GM21529 (cell line): ENCODE results near the gene KDM2B.

Experiments
- ATAC-seq: cut with Tn5 transposase; IDR thresholded peaks from one replicate; pipeline ENCODE4 v1.9.1; 2021; ENCODE audit not compliant: unreplicated experiment

KDM2B gene

DNA sequence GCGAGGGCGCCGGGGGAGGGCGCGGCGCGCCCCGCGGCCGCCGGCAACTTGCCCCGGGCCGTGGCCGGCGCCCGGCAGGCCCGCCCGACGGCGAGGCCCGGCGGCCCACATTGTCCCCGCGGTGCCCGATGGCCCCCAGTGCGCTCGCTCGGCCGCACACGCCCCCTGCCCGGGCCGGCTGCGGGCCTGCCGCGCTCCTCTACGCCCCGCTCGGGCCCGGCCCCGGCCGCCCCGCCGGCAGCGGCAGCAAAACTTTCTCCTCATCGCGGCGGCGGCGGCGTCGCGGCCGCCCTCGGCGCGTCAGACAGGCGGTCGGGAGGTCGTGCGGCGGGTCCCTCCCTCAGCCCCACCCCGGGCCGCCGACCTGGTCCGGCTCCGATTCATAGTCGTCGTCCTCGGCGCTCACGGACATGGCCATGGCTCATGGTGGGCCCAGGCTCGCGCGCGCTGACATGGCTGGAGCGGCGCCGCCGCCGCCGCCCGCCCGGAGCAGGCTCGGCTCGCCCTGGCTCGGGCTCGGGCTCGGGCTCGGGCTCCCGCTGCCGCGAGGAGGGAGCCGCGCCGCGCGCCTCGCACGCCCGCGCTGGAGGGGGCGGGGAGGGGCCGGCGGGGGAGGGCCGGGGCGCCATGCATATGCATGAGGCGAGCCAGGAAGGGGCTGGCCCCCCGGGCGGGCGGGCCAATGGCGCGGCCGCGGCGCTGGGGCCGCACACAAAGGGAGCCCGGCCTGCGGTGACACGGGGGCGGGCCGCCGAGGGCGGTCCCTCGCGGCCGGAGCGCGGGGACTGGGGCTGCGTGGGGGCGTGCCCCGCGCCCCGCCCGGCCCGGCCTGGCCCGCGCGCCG, 113.8 kb downstream of the KDM2B start:
- peak; percentile 90 for ATAC-seq

DNA sequence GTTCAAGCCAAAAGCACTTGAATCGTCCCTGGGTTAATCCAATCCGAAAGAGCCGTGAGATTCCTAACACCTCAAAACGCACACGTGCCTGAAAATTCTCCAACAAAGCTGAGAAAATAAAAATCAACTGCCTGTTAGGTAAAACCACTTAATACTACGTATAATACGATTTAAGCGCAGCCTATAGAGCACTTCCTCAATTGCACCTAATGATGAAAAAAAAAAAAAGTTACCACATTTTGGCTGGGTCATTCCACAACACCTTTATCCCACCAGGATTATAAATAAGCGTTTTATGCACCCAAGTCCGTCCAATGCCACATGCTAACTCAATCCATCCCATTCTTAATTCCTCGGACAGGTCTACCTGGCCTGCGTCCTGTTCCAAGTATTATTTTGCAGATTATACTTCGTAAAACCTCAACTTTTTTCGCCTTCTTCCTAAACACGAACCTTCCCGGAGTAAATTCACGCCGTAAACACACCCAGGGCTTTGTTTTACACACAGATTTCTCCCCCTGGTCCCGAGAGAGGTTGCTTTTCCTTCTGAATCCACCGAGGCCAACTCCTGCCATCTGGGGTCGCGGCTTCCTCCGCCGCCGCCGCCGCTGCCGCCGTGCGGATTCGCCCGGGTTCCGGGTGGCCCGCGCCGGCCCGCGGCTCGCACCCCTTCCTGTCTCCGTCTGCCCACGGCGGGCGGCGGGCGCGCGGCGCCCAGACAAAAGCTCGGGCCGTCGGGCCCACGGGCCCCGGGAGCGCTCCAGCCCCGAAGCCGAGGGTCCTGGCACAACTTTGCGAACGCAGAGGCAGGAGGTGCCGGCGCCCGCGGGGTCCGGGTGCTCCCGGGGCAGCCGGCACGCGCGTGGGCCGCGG, 114.7 kb downstream of the KDM2B start:
- ATAC-seq = peak; percentile 6

DNA sequence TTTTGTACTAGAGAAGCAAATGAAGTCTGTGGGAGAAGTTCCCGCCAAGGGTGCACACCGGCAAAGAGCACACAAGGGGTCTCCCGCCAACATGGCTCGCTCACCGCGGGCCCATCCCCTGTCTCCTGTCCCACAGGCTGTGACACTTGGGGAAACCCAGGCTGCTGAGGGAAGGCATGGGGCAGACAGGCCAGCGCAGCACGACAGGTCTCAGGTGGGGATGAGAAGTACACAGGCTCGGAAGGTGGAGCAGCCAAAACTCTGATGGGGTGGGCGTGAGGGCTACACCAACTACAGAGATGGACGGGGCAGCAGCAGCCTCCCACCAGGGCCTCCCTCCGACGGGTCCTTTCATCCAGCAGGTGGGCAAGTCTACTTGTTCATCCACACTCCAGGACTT, 116.5 kb downstream of the KDM2B start:
- ATAC-seq = no peak

DNA sequence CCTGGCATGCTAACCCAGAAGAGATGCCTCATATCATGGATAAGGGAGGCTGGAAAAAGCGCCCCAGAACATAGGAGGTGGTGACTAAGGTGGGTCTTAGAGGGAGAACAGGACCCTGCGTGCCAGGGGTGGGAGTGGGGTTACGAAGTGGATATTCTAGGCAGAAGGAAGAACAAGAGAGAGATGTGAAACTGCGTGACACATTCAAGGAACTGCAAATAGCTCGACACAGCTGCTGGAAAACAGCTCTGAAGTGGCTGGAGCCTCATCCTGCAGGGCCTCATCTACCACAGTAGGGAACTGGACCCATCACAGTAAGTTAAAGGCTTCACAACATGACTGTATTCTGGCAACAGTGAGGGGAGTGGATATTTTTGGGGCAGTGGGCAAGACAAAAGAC, 119.8 kb downstream of the KDM2B start:
- ATAC-seq = no peak

DNA sequence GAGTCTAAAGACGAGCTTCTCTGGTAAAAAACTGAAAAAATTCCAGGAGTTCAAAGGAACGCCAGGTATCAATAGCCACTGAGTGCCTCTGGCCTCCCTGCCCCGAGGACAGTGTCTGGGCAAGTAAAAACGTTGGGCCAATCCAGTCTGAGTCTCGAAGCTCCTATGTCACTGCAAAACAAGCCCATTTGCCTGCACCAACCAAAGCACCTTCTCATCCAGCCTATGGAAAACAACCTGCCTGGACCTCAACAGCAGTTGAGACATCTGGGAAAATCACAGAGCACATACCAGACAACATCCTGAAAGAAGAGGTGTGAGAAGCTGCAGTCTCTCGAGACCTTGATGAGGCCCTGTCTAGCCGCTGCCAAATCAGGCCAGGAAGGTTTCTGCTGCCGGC, 124.3 kb downstream of the KDM2B start:
- ATAC-seq = no peak

DNA sequence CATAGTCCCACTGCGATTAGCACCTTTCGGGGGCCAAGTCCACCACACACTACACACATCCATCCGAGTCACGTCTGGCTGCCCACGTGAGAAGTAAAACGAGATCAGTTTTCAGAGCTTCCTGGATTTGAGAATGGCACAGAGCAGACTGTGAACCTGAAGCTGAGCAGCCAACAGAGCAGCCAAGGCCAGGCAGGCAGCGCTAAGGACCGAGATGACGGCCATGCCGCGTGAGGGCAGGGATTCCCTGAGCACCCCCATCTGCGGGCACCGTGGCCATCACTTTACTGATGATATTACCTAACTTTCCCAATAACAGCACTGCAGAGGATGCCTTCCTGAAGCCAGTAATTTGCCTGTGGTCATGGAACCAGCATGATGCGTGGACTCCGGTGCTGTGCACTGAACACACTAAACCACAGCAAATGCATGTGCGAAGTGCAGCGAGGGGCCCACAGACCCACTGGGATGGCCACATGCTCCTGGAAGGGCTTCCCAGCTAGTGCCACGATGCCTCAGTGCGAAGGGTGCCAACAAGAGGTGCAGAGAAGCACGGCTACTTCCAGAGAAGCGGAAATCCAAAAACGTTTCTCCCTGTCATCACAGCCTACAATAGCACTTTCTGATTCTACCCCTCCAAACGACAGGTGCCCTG, 124.9 kb downstream of the KDM2B start:
- no peak for ATAC-seq

DNA sequence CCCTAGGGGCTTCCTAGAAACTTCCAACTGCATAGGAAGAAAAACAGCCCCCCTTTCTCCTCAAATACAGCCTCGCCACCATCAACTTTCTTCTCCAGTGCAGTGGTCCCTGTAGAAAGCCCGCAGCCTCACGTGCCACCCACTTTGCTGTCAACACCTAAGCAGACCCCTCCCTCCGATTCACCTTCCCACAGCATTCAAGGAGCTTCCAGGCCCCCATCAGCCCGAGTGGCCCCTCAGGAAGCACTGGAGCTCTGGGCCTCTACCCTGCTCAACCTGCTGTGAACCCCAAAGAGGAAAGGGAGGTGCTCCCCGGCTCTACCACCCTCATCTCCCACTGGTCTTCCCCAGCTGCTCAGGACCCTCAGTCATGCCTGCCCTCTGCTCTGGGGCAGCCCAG, 125.9 kb downstream of the KDM2B start:
- ATAC-seq = no peak

DNA sequence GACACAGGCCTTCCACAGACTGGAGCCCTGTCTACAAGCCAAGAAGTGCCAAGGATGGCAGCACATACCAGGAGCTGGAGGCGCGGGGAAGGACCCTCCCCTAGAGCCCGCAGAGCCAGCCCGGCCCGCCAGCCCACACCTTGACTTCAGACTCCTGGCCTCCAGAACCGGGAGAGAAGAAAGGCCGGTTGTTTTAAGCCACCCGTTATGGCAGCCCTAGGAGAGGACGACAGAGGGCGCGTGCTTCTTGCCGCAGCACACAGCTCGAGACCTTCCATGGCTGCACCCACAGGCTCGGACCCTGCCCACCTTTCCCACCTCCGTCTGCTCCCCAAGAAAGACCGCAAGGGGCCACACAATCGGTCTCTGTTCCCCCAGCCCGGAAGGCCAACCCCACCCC, 127.2 kb downstream of the KDM2B start:
- ATAC-seq = no peak

DNA sequence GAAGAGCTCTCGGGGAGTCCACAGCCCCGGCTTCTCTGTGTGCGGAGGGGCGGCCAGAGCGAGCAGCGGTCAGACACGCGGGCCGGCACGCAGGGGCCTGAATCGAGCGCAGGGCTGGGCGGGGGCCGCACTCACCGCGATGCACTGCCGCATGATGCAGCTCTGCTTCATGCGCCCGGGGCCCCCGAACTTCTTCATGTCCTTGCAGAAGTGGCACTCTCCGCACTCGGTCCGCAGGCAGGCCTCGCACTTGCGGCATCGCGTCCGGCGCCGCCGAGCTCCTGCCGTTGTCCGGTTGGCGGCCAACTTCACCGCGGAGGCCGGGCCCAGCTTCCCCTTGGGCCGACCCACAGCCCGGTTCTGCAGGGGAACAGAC, 127.8 kb downstream of the KDM2B start:
- no peak for ATAC-seq

DNA sequence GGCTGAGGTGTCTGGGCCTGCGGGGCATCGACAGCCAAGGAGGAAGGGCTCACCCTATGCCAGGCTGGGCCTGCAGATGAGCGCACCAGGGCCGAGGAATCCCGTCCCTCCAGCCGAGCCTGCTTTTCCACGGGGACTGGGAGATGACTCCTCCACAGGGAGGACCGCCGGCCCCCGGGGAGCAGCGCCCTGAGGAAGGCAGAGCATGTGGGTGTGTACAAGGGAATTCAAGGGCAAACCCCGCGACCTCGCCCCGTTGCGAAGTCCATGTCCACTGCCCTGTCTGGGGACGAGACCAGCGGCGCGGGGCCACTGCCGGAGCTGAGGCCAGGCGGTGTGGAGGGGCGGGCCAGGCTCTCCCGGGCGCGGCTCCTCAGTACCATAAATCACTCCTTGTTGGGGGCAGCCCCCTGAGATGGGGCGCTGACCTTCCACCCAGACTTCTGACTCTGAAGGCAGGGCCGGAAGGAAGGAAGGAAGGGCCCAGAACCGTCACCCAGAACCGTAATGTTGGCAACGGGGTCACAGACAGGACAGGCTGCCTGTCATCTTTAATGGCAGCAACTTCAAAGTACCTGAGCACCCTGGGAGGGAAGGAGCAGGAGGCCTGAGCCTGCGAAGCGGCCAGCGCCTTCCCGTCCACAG, 128.4 kb downstream of the KDM2B start:
- no peak for ATAC-seq

DNA sequence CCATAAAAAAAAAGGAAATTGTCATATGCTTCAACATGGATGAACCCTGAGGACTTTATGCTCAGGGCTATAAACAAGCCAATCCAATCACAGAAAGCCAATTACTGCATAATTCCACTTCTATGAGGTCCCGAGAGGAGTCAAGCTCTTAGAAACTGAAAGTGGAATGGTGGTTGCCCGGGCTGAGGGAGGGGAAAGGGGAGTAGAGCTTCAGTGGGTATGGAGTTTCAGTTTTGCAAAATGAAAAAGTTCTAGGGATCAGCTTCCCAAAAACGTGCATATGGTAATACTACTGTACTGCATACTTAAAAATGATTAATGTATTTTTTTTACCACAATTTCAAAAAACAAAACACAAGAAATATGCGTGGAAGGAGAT, 128.9 kb downstream of the KDM2B start:
- ATAC-seq = no peak

DNA sequence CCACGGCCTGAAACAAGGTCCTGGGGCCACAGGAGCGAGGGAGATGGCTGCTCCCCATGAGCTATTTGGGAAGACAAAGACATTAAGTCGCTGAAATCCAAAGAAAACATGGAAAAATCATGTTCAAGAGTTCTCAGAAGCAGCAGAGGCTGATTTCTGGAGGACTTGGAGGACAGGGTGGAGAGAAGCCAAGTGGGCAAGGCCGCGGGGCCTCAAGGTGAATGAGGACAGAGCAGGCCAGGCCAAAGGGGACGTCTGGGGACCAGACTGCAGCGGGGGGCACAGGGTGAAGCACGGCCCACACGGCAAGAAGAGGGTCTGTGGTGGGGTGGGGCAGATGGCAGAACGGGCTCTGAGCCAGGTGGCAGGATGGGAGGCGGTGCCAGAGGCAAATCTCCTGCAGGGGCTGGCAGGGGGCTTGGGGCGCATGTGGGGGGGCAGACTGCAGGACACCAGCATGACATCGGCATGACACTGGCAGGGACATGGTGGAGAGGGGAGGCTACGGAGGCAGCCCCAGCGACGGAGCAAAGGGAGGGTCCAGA, 132.0 kb downstream of the KDM2B start:
- ATAC-seq = no peak

DNA sequence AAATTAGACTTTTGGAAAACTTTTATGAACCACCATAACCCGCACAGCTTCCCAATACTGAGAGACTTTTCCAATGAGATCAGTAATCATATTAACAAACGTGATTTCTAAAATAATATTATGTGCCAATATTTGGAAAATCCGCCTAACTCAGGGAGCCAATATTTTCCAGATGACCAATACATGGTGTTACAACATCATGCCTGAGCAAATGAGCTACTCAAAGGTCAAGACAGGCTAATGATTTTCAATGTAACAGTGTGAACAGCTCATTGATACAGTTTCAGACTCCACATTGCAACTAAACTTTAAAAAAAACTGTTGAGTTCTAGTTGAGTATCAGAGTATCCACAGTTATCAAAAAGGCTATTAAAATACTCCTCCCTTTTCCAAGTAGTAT, 134.1 kb downstream of the KDM2B start:
- no peak for ATAC-seq

DNA sequence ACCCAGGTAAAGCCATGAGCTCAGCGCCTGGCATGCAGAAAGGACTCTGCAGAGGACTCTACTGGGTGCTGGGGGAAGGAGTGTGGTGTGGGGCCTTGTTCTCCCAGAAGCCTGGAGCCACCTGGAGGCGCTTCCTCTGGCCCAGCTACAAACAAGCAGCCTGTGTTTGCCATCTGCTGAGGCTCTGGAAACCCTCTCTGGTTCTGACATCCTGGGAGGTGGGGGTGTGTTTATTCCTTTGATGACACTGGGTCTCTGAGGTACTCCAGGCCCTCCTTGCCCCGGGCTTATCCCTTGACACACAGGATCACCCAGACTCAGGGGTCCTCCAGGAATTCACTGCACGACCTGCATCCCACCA, 136.0 kb downstream of the KDM2B start:
- no peak for ATAC-seq

DNA sequence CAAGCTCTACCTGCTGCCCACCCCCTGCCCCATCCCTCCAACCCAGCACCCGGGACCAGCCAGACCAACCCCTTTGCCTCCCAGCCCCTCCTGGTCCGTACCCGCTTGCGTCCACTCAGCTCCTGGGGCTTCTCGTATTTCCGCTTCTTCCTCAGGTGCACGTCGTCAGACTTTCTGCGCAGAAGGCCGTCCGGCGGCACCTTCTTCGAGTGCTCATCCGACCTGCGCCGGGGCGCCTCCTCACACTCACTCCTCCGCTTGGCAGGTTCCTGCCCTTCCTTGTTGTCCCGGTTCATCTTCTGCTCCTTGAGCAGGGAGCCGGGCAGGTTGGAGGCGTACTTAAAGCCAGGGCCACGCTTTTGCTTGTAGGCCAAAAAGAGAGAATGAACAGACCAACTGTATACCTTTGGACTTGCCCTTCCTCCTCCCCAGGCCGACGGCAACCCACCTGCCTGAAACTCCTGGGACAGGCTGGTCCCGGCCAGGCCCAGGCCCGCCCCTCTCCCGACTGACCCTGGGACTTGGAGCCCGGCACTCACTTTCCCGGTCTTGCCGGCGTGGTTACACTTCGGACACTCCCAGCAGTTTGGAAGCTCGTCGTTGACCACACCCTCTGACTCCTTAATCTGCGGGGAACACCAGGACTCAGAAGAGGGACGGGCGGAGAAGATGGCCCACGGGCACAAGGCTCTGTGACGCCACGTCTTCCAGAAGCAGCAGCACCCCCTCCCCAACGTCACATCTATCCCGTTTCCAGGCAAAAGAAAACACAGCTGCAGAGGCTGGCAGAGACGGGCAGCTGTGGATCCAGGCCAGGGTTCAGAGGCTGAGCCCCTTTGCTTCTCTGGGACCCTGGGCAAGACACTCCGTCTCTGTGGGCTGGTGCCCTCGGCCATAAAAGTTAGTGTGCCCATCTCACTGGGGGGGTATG, 136.6 kb downstream of the KDM2B start:
- no peak for ATAC-seq

DNA sequence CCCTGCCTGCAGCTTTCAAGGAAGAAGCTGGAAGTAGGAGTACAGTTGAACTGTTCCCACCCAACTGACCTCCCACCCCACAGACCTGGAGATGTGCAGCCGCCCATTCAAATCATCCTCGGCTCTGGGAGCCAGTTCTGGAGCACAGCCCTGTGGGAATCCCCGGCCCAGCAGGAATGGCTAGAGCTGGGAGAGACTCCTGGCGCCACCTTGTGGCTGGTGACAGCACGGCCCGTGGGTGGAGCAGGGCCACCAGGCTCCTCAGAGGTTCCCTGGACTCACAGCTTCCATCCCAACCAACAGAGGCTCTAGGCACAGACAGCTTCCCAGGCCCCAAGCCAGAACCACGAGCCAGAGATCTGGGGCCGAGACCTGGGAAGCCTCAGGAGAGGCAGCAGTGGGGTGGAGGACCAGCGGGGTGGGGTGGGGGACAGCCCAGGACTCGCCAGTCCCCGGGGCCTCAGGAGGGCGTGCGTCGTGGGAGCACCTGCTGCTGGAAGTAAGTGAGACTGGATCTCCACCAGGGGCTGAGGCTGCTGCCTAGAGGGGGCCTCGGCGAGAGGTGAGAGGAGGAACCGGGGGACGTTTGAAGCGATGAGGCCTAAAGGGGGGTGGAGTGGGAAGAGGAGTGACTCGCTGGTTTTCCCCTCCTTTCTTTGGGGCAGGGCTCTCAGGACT, 137.5 kb downstream of the KDM2B start:
- ATAC-seq = no peak

DNA sequence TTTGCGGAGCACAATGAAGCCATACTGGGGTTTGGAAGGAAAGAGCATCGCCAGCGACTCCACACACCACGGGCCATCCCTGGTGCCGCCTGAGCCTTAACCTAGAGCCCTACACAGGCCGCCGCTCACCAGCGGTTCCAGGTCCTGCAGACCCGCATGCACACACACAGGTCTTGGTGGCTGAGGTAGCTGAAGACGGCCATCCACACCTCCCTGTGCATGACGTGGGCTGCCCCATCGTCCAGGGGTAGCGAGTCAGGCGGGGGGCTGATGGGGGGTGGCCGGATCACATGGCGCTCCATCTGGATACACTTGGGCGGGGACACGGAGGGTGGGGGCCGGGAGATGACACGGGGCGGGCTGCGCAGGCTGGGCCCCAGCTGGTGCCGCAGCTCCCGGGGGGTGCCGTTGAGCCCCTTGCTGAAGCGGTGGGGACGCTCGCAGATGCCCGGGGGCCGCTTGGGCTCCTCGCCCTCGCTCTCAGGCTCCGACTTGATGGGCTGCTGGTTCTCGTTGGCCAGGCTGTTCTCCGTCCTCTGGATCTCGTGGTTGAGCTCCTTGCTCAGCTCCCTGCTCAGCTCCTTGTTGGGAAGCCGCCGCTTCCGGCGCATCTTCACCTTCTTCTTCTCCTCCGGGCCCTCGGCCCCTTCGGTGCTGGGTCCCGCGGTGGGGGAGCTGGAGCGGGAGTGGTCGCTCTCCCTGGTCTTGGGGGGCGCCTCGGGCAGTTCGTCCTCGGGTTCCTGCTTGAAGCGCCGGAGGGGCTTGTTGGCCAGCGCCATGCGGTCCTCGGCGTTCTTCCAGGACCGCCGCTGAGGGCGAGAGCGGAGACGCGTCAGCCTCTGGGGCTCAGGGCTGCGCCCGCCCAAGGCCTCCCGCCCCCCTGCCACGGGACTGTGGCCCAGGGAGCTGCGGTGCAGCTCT, 138.5 kb downstream of the KDM2B start:
- ATAC-seq = no peak

DNA sequence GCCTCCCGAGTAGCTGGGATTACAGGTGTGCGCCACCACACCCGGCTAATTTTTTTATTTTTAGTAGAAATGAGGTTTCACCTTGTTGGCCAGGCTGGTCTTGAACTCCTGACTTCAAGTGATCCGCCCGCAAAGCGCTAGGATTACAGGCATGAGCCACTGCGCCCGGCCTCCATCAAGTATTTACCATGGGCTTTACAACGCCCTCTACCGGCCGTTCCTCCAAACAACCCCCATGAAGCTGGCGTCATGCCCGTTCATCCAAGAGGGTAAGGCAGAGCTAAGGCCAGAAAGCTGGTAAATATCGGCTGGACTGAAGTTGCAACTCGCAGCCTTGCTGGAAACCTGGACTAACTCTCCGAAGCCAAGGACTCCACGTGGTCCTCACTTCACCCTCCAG, 139.3 kb downstream of the KDM2B start:
- ATAC-seq = no peak
